Activated gamma-delta T cell treated with anti-CD3 and anti-CD28 coated beads, Interleukin-2, amount 50 U/mL, for 16 hours (primary cell): ENCODE measurements around the gene SETD1A.
A peak's percentile ranks its signal among the peaks of the same experiment; 100 is the strongest.
"Not testable (repeated sequence)": the region's sequence is repeated elsewhere in the genome, so short reads cannot be mapped to it uniquely, and the experiment has no call there.

Experiments used
- DNase-seq: peaks from one replicate; pipeline ENCODE4 v3.0.0-alpha.2; 2020; ENCODE audit warnings: low read depth

The SETD1A gene

DNA sequence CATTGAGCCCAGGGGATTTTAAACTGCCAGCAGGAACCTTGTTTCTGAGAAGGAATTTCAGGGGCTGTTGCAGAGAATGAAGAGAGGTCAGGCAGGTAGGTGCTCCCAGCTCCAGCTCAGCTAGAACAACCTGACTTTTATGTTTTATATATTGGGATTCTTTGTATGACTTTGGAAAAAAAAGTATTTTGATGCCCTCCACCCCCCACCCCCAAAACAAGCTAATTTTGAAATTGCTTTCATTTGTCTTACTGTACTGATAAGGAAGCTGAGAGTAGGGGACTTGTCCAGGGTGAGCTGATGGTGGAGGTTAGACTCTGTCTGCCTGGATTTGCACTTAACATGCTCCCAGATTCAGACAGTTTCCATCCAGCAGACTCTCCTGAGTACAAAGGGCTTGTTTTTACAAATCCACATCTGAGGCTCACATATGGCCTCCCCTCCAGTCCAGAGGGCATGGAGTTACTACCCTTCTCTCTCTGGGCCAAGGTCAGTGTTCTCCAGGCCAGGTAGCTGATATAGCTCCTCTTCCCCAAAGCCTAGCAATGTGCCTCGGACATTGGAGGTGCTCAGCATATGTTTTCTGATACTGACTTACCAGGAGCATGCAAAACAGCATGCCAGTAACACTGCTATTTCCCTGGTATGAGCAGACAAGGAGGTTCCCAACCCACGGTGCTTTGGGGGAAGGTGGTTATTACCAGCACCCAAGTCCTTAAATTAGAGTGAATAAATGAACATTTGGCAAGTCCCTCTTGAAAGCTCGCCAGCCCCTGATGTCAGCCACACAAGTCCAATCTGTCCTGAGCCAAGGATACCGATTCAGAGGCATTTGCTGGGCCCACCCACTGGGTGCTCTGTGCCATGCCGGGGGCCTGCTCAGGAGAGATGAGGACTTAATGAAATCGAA is 41.6 kb downstream of the SETD1A start:
- DNase-seq = no peak

DNA sequence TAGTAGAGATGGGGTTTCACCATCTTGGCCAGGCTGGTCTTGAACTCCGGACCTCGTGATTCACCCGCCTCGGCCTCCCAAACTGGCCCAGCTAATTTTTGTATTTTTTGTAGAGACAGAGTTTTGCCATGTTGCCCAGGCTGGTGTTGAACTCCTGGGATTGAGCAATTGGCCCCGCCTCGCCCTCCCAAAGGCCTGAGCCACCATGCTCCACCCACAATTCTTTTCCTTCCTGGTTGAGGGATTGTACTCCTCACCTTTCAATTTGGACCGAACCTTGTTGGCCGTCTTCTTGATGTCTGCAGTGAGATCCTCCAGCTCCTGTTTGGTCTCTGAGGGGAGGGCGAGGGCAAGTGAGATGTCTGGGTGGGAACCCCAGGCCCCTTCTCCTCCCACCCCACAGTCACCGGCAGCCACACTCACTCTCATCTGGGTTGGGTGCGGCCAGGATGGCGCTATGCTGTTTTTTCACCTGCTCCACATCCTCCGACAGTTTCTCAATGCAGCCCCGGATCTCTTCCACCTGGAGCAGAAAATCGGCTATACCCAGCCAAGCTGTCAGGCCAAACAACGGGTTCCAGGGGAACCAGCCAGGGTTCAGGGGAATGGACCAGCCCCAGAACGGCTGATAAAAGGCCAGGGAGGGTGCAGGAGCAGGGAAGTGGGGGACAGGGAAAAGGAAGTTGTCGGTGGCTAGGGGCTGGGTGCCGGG is 43.3 kb downstream of the SETD1A start:
- no peak for DNase-seq

DNA sequence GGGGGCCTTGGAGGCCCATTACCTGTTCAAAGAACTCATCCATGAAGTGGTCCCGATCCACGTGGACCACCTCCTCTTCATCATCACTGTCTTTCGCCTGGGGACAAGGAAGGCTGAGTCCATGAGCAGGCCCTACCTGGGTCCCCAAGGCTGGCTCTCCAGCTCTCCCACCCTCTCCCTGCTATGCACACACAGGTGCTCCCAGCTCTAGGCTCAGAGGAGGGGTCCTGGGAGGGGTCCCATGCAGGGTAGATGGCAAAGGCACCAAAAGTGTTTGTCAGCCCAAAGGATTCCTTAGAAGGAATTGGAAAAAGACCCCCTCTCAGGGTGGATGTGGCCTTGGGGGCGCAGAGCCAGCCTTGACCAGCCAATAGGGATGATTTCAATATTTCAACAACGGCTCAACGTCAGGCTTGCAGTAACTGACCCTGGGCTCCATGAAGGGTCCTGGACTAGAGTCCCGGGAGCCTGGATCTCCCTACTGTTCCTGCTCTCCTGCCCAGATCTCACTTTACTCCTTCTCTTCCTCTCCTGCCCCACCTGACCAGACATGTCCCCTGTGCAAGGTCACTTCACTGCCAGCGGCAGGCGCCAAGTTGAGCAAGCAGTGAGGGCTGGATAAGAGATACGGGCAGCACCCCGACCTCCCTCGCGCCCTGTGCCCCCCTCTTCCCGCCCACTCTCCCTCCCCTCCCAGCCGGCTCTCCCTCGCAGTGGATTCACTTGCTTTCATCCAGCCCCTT is 44.1 kb downstream of the SETD1A start:
- no peak for DNase-seq

DNA sequence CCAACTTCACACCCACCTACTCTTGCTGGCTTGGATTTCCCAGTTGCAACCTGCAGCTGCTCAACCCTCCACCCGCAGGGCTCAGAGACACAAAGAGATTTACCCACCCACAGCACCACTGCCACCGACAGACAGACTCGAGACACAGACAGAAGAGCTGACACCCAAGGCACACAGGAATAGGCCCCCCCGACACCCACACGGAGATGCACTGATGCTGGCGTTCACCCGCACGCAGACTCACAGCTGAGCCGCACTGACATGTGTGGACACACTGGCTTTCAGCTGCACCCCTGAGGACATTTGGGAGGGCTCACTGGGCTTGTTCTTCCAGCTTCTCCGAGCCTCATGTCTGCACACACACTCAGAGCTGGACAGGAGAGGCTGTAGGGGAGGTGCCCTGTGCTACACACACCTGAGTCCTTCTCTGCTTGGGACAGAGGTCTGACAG is 44.7 kb downstream of the SETD1A start:
- no peak for DNase-seq

DNA sequence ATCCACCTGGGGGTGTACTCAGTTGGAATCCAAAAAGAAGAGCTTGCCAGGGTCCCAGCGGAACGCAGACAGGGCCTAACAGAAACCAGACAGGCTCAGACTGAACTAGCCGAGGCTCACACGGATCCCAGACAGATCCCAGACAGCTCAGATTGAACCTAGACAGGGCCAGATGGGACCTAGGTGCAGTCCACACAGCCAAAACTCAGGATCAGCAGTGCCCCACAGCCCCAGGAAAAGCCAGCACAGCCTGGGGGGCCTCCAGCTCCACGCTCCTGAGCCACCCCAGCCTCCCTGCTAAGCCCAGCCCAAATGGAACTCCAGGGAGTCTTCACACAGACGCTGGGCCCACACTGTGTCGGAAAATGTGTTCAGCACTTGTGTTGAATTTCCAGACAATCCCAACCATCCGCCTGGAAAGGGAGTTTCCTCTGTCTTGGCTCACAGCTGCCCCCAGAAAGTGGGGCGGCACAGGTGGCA is 45.3 kb downstream of the SETD1A start:
- no peak for DNase-seq

DNA sequence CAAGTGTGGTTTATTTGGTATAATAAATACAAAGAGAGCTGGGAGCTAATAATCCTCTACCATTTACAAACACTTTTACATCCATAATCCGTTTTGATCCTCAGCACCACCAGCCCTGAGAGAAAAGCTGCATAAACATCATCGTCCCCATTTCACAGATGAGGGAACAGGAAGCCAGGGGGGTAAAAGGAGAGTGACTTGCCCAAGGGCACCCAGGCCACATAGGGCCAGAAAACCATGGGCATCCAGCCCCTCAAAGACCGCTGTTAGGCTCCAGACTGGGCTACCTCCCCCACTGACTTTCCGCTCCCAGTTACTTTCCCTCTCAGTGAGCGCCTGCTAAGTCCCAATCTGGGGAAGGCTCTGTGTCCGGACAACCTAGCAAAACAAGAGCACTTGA is 46.2 kb downstream of the SETD1A start:
- DNase-seq = no peak

DNA sequence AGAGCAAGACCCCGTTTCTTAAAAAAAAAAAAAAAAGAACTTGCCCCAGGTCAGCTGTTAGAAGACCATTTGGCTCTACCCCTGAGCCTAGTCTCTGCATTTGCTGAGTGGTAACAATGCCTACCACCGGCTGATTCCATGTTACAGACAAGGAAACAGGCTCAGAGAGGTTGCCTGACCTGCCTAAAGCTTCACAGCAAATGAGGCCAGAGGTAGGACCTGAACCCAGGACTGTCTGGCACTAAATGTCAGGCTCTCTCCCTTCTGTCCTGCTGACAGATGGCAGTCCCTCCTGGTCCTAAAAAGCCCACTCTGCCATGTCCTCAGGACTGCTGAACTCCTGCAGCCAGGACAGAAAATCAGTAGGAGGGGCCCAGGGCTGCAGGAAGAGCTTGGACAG is 47.1 kb downstream of the SETD1A start:
- no peak for DNase-seq

DNA sequence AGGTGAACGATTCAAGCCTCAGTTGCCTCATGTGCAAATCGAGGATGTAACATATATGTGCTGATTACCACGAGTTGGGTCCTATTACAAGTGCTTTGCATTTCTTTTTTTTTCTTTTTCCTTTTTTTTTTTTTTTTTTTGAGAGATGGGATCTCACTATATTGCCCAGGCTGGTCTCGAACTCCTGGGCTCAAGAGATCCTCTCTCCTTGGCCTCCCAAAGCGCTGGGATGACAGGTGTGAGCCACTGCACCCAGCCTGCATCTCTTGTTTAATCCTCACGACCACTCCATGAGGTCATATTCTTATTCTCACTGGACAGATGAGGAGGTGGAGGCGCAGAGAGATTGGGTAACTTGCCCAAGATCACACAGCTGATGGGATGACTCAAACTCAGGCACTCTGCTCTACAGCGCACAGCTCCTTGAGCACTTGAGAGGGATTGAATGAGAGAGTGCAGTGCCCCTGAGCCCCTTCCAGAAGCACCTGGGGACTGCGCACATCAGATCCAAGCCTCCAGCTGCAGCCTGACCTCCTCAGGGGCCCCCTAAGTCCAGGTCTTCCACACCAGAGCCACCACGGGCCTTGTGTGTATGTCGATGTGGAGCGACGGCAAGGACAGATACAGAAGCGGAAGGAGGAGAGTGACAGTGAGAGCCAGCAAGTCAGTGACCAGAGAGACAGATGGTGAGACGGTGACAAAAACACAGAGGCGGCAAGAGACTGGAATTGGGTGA is 48.0 kb downstream of the SETD1A start:
- no peak for DNase-seq

DNA sequence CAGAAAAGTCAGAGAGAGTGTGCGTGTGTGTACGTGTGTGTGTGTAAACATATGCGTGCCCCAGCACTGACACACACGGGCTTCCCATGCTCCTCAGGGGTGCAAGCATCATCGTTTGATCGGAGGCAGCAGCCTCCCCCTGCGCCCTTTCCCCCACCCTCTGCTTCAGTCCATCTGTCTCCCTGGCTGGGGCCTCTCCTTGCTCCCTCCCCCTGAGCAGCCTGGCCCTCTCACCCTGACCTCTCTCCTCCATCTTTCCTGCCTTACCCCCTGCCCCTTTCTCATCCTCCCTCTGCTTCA is 48.5 kb downstream of the SETD1A start:
- no peak for DNase-seq

DNA sequence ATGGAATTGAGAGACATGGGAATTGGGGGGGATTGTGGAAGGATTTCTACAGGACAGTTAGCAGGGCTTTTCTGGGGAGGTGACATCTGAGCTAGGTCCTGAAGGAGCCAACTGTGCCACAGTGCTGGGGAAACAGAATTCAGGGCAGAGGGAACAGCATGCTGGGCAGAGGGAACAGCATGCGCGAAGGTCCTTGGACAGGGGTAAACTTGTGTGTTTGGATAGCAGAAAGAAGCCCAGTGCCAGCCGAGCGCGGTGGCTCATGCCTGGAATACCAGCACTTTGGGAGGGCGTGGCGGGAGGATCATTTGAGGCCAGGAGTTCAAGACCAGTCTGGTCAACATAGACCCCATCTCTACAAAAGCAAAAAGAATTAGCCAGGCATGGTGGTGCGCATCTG is 49.0 kb downstream of the SETD1A start:
- no peak for DNase-seq

DNA sequence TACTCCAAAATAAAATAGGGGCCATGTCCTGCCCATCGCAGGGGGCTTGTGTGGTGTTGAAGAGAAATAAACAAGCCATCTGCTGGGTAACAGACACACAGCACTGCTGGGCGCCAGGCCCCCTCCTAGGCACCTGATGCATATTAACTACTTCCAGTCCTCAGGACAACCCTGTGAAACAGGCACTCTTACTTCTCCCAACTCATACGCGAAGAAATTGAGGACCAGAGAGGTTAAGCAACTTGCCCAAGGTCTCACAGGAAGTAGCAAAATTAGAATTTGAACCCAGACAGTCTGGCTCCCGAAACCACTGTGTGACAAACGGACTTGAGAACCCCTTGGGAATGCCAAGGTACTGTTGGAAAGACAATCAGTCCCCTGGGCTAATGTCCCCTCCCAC is 50.1 kb downstream of the SETD1A start:
- no peak for DNase-seq

DNA sequence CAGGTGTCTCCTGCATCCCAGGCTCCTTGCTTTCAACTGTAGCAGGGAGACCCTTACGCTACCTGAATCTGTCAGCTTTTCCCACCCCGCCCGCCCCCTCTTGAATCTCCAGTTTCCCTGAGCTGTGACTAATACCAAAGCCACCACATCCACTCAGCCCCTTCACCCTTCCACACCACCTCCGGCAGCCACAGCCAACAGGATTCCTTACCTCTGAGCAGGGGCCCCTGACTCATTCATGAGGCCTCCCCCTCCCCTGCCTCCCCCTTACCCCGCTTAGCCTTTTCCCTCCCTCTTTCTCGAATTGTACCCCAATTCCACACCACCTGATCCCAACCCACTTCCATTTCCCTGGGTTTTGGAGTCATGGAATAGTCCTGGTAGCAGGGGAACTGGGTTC is 50.6 kb downstream of the SETD1A start:
- no peak for DNase-seq

DNA sequence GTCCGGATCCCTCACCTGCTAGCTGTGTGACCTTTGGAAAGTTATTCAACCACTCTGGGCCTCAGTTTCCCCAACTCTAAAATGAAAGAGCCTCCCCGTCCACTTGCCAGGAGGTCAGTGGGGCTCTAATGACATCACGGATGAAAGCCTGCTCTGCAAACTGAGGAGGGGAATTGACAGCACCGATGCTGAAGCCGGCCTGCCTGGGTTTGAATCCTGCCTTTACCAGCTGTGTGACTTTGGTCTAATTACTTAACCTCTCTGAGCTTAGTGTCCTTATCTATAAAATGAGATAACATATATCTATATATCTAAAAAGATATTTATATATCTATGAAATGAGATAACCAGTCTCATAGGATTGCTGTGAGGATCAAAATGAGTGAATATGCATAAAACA is 51.0 kb downstream of the SETD1A start:
- DNase-seq = no peak

DNA sequence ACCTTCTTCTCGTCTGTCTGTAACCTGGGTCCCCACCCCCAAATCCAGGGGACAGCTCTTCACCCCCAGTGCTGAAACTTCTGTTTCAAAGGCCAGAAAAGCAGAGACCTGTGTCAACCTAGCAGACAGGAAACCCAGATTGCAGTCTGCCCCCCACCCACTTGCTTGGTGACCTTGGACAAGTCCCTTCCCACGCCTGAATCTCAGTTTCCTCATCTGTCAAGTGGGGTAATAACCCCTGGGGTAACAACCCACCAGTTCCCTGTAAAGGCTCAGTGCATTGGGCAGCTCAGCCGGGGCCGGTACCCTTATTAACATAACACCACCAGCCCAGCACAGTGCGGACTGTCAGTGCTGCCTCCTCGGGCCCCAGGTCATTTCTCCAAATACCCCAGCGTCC is 51.6 kb downstream of the SETD1A start:
- DNase-seq = no peak

DNA sequence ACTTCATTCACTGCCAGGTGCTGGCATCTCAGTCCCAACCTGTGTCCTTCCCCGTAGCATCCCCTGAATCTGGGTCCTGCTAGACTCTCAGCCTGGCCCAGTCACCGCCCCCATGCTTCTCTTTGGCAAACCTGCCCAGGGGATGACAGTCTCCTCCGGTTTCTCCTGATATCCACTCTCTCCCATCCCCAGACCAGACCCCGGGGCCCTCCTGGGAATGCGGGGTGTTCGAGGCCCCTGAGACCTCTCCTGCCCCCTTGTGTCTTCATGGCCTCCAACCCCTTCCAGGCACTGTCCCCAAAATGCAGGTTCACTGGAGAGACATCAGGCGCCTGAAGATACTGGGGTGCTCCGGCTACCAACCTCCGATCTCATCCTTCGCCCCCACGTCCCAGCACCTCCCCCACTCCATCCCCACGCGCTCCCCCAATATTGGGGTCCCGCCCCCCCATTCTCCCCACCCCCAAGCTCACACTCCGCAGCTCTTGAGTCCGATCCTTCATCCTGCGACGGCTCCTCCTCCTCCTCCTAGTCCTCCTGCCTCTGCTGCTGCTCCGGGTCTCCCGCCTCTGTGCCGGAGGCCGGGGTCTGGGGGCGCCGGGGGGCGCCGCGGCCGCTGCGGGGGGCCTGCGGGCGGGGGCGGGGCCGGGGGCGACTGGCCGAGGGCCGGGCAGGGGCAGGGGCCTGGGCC is 52.5 kb downstream of the SETD1A start:
- DNase-seq = no peak

DNA sequence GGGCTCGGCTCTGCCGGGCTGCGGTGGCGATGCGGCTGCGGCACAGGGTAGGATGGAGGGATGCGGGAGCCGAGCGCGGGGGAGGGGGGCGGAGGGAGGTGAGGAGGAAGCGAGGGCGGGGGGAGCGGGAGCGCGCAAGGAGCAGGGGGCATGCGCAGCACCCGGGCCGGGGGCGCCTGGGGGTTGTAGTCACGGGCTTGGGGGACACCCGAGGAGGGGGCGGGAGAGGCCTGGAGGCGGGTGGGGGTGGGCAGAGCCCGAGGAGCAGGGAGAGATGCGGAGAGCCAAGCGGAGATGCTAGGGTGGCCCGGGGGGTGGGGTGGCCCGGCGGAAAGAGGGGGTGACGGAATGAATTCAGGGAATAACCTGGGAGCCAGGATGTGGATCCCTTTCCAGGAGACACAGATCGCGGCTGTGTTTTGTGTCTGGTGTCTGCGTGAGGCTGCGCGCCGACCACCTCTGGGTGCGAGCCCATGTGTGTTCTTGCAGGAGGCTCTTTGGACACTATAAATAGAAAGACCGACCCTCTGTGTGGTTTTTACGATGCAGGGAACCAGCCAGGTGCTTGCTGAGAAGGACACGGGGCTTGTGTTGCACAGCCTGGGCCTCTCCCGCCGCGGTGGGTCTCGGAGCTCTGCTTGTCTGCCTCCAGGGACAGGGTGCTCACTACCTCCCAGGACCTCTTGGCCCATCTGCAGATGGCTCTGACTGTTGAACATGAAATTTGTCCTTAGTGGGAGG is 53.2 kb downstream of the SETD1A start, which contains the start of gene STX1B:
STX1B (minus strand) TSS at position 54 of the 741 bp plus-strand sequence. CDS start 242 bp downstream, outside the sequence.
- peak; percentile 25 for DNase-seq

DNA sequence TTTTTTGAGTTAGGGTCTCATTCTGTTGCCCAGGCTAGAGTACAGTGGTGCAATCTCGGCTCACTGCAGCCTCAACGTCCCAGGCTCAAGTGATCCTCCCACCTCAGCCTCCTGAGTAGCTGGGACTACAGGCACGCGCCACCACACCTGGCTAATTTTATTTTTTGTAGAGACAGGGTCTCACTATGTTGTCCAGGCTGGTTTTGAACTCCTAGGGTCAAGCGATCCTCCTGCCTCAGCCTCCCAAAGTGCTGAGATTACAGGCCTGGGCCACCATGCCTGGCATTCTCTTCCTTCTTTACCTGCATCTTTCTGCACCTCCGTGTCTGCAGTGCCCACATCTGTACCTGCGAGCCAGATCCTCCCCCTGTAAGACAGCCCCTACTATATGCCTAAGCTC is 54.3 kb downstream of the SETD1A start:
- DNase-seq = not testable (repeated sequence)

DNA sequence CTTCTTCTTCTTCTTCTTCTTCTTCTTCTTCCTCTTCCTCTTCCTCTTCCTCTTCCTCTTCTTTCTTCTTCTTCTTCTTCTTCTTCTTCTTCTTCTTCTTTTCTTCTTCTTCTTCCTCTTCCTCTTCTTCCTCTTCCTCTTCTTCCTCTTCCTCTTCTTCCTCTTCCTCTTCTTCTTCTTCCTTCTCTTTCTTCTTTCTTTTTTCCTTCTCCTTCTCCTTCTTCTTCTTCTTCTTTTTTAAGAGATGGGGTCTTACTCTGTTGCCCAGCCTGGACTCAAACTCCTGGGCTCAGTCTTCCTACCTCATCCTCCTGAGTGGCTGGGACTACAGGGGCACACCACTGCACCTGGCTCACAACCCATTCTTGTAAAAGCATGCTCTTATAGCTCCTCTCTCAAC is 55.7 kb downstream of the SETD1A start:
- DNase-seq = not testable (repeated sequence)

DNA sequence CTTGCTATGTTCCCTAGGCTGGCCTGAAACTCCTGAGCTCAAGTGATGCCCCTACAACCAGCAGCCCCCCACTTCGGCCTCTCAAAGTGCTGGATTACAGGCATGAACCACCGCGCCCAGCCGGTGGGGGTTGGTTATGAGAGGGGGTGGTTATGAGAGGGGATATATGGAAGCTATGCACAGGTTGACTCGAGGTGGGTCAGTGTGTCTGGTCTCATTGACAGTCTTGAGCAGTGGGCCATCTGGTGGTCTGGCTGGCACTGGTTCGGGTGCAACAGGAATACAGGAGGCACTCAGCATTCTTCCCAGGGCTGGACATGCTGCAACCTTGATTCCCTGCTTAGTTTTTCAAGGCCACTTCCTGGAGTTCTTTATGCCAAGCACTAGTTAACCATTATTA is 58.5 kb downstream of the SETD1A start:
- DNase-seq = no peak

DNA sequence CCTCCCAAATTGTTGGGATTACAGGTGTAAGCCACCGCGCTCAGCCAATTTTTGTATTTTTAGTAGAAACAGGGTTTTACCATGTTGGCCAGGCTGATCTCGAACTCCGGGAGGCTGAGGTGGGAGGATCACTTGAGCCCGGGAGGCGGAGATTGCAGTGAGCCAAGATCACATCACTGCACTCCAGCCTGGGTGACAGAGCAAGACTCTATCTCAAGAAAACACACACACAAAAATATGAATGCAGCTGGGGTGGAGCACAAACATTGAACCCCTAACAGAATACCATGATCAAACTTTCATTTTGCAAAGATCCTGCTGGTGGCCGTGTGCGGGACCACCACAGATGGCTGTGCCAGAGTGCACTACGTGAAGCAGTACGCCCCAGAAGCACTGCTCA is 60.2 kb downstream of the SETD1A start:
- DNase-seq = not testable (repeated sequence)

DNA sequence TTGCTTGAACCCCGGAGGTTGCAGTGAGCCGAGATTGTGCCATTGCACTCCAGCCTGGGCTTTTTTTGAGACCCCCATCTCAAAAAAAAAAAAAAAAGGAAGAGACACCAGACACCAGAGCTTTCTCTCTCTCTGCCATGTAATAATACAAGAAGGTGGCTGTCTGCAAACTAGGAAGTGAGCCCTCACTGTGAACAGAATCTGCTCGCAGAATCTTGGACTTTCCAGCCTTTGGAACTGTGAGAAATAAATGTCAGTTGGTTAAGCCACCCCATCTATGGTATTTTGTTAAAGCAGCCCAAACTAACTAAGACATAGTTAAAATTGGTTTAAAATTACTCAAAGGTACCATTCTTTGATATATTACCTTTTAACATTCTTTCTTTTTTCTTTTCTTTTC is 63.0 kb downstream of the SETD1A start:
- DNase-seq = no peak
